NCI-H2107 treated with DMSO at 0.1 percent for 48 hours (cell line): ENCODE results near the gene UBE2V1.
"Not testable (repeated sequence)": the region's sequence is repeated elsewhere in the genome, so short reads cannot be mapped to it uniquely, and the experiment has no call there.

Experiments
- DNase-seq: peaks from one replicate; lab custom pipeline; 2025; ENCODE audit not compliant: unreplicated experiment; lab: John Stamatoyannopoulos, UW

Gene UBE2V1

DNA sequence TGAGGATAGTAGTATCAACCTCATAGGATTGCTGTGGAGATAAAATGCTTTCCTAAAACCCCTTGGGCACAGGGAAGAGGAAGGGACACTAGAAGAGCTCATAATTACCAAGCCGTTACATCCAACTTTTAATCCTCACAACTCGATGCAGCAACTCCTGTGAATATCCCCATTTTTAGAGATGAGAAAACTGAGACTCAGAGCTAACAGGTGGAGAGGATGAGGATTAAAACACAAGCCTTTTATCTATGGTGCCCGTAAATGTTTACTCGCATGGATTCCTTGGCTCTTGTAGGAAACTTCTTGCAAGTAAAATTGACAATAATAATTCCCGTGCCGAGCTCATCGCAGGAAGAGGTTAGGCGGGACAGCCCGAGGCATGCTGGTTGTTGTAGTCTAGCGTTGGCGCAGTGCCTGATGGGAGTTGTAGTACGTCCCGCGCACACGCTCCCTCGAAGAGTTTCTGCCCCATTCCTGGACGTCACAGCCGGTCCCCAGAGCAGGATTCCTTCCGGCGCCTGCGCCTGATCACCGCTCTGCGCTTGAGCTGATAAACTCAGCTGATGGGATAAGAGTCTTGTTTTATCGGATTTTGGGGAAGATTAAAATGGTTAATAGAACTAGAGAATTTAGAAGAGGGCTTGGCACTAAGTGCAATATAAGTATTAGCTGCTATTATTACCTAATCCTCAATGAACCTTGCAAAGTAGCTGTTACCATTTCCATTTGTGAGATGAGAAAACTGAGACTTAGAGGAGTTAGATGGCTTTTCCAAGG lies 2.8 kb upstream of the UBE2V1 start:
- peak; percentile 96 for DNase-seq

DNA sequence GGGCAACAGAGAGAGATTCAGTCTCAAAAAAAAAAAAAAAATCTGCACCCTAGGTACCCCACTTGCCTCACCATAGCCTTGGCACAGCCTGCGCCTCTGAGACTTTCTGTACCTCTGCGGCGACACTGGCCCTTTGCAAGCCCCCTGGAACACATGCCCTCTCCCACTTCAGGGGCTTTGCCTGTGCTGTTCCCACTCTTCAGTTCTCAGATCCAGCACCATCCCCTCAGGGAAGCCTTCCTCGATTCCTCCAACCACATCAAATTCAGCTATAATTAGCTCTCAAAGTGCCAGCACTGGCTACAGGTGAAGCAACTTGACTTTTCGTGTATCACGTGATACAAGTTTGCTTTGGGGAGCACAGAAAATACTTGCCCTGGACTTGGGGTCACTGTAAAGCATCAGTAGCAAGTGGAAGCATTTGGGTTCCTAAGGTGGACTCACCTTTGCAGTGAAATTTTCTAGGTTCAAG lies 2.1 kb upstream of the UBE2V1 start:
- DNase-seq: no peak

DNA sequence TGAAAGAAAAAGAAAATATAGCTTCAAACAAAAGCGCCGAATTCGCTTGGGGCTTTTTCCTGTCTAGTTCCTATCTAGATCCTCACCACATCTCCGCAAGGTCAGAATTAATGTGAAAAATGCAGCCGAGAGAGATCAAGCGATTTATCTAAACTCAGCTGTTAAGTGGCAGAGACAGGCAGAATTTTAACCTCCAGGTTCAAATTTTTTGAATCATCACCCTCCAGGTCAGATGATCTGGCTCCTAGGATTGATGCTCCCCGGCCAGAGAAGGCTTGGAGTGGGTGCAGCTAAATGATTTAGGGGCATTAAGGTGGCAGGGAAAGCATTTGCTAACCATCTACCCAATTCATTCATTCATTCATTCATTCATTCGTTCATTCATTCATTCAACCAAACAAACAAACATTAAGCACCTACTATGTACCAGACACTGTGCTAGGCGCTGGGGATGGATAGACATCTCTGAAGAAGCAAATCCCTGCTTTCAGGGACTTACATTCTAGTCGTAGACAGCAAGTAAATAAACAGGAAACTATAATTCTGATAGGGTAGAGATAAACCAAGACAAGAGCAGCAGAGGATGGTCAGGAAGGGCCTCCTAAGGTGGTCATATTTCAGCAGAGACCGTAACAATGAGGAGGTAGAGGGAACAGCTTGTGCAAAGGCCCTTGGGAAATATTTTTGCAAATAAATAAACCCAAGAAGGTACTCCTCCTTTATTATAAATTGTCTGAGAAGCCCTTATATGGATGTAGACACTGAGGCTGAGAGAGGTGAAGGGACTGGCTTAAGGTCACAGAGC lies 672 bp upstream of the UBE2V1 start:
- no peak for DNase-seq

DNA sequence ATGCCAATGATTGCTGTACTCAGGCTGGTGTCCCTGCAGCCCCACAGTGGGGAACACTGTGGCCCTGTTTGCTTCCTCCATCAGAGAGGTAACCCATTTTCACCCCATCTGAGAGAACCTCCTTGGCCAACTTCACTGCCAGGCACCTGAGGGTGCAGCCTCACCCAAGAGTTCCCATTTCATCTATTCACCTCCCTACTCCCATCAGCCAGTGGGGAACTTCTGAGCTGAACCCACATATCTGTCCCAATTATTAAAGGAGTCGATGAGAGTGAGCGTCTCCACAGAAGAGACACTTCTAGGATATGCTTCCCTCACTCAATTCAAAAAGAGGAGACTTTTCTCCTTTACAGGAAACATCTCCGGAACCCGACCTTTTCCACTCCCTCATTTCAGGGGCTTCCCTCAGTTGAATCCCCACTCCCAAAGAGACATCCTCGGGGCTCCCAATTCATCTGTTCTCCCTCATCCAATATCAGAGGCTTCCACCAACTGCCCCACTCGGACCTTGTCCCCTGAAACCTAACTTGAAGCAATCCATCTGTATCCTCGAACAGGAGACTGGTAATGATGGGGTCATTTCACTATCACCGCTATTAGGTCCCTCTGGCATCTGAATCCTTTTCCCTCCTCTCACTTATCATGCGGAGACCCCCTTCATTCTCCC lies 988 bp downstream of the UBE2V1 start:
- no peak for DNase-seq

DNA sequence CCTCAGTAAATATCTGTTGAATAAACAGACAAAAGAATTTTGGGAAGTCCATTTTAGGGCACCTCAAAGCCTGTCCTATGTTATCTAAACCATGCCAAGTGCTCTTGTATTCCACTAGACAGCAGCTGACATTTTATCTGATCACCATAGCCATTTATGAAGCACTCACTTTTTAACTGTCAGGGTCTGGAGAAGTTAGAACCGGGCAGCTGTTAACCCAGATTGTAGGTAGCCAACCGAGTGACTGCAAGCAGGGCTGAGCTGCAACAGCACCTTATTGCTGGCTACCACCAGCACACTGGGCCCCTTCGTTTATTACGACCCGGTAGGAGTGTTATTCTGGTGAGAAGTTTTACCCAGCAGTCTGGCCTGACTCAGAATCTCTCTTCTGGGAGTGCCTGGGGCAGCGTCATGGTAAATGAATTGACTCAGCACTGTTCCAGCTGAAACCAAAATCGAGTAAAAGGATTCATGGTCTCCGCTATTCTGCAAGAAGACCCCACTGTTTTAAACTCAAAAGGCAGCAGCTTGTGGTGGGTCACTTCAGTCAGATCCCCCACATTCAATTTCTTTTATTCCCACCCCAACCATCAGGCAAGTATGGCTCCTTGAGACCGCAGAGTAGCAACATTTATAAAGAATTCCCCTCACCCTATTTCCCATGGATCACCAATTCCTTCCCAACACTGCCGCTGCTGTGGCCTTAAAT lies 1.7 kb downstream of the UBE2V1 start:
- DNase-seq: no peak

DNA sequence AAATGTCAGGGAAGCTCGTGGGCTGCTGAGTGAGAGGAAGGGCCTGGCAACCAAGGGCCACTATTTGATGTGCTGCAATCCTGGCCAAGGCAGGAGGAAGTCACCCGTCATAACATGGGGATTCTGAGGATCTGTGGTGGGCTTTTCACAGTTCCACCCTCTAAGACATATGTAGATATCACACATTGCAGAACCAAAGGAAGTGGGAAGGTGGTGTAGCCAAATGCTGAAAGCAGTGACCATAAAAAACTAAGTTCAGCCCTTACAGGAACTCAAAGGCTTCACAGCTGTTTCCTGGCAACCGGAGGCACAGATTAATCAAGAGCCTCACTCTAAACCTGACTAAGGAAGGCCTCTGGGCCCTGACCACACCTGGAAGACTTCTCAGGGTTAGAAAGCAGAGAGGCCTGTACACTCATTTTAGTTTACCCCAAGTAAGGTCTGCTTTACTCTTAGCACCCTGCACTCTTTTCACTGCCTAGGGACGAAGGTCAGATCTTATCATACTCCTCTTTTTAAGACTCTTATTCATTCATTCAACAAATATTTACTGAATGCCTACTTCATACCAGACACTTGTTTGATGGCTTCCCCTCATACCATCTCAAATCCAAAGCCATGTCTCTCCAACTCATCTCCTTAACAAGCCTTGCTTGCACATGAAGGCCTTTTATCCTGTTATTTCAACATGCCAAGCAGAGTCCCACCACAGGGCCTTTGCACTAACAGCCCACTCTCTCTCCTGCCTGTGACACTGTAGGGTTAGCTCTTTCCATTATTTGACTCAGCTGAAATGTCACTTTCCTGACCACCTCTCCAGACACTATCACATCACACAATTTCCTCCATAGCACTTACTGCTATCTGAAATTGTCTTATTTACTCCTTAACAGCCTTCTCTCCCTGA lies 2.6 kb downstream of the UBE2V1 start:
- no peak for DNase-seq

DNA sequence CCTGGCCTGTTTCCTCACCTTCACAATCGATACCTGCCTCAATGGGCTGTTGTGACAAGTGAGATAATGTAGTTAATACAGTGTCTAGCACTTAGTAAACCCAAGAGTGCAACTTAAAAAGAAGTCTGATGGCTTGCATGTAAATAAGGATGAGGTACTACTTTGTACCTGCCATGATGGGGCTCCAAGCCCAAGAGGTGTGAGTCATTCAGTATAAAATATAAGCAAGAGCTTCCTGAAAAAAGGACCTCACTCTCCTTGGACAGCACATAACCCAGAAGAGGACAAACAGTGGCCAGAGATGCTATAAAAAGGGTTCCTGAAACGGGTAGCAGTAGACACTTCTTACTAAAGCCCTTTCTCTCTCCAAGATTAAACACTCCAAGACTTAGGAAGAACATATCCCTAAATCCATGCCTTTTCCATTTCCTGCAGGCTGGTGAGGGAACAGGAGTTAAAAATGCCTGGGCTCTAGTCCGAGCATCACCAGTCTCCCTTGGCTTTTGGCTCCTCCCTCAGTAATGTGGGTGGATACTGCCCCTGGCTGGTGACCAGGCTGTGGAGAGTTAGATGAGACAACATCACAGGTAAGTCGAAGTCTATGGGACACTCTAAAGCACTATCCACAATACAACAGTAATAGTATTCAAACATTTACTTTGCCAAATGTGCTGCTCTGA lies 4.3 kb downstream of the UBE2V1 start:
- DNase-seq: no peak

DNA sequence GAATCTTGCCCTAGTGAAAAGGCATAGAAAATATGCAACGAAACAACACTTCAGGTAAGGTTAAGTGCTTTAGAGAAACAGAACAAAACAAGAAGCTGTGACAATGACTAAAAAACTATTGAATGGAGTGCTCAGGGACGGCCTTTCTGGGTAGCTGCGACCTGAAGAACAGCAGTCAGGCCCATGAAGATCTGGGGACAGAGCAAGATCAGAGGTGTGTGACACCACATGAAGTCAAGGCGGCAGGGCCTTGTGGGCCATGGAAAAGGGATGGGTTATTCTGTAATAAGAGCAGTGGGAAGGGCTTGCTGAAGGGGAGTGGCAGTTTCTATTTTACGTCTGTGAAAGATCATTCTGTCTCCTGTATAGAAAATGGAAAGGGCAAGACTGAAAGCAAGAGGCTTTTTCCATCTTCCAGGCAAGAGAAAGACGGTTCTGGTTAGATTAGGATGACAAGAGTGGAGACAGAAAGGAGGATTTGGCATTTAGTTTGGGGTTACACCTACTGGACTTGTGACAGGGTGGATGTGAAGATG lies 5.1 kb downstream of the UBE2V1 start:
- no peak for DNase-seq

DNA sequence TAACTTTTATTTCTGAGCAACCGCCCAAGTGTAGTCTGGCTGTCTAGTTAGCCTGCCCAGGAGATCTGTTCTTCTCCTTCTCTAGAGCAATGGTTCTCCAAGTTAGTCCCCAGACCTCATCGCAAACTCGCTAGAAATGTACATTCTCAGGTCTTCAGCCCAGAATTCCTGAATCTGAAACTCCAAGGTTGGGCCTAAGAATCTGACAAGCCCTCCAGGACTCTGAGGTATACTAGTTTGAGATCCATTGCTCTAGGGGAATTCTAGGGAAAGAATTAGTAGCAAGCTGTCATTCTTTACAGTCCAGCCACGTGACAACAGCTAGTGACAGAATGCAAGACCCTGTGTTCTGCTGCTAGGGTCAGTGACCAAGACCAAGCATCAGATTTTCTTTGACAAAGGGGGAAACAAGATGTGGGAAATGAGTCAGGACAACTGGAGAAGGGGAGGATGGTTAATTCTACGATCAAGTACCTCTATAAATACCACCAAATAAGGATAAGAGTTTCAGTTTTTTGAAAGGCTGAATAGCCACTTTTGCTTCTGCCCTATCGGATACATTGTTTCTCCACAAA lies 5.8 kb downstream of the UBE2V1 start:
- DNase-seq: no peak

DNA sequence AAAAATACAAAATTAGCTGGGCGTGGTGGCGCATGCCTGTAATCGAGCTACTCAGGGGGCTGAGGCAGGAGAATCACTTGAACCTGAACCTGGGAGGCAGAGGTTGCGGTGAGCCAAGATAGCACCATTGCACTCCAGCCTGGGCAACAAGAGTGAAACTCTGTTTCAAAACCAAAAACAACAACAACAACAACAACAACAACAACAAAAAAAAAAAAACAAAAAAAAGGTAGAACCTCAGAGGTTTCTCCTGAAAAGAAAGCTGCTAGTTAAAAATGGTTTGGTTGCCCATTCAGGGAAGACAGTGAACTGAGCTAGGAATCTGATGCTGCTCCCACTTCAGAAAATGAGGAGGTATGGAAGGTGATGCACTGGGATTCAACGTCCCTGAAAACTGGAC lies 6.3 kb downstream of the UBE2V1 start:
- not testable (repeated sequence) for DNase-seq

DNA sequence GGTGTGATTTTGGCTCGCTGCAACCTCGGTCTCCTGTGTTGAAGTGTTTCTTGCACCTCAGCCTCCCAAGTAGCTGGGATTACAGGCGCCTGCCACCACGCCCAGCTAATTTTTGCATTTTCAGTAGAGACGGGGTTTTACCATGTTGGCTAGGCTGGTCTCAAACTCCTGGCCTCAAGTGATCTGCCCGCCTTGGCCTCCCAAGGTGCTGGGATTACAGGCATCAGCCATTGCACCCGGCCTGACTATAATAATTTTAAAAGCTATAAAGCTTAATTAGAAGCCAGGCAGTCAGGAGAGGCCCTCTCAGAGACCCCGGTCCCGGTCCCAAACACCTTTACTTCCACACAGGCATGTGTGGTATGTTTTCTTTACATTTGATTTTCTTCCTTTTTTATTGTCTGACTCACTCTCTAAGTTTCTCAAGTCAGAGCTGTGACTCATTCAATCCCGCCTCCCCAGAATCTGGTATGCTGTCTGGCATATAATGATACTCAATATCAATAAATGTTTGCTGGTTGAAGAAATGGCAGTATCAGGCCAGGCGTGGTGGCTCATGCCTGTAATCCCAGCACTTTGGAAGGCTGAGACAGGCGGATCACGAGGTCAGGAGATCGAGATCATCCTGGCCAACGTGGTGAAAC lies 9.4 kb downstream of the UBE2V1 start:
- not testable (repeated sequence) for DNase-seq

DNA sequence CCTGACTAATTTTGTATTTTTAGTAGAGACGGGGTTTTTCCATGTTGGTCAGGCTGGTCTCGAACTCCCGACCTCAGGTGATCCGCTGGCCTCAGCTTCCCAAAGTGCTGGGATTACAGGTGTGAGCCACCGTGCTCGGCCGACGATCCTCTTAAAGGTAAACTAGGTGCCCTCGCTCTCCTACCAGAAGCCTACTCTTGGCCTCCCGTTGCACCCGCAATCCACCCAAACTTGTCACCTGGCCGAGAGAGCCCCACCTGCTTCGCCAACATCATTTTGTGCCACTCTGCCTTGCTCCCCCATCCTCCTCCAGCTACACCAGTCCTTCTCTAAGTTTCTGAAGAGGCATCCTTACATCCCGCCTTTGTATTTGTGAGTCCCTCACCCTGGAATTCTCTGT lies 10.4 kb downstream of the UBE2V1 start:
- DNase-seq: not testable (repeated sequence)

DNA sequence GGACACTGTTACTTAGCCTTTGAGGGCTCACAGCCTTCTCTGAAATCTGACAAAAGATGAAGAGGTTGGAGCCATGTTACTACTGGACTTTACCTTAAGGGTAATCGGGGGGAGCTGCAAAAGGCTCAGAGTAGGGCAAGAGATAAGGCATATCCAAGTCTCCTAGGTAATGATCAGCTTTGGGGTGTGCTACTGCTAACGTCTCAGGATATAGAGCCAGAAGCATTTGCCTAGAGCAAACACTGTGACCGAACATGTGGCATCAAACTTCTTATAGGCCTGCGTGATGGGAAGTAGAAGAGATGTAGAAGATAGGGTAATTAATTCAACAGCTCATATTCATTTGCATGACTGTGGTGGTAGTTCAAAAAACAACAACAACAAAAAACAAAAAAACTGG lies 11.1 kb downstream of the UBE2V1 start:
- no peak for DNase-seq

DNA sequence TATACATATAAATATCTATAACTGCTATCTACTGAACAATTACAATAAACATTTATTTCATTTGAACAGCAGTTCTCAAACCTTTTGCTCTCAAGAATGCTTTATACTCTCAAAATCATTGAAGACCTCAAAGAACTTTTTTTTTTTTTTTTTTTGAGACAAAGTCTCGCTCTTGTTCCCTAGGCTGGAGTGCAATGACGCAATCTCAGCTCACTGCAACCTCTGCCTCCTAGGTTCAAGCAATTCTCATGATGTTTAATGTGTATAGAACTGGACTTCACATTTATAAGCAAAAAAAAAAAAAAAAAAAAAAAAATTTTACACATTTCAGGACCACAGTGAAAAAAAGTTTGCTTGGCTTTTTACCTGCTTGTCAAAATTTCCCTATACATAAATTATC lies 11.7 kb downstream of the UBE2V1 start:
- DNase-seq: no peak

DNA sequence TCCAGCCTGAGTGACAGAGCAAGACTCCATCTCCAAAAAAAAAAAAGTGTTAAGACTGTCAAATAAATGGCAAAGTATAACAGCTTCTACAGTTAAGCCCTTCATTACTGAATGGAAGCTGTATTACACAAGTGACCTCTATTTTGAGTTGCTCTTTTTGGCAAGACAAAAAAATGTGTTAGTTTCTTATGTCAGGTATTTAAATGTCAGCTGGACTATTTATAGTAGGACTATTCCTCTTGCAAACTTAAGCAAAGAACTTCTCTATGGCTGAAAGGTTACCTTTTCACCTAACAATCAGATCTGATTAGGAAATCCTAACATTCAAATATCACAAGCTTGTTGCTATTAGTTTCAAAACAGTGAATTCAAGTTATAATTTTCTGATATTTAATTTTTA lies 12.4 kb downstream of the UBE2V1 start:
- no peak for DNase-seq

DNA sequence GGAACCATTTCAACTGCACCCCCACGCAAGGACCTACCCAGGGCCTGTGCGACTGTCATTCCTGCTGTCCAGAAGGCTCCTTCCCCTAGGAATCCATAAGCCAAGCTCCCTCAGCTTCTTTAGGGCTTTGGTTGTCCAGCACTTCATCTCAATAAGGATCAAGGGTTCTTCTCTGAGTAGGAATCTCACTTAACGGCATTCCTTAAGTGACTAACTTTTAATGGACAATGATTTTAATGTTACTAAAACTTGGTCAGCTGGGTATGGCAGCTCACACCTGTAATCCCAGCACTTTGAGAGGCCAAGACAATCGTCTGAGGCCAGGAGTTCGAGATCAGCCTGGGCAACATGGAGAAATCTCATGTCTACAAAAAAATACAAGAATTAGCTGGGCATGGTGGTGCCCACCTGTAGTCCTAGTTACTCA lies 13.4 kb downstream of the UBE2V1 start:
- no peak for DNase-seq

DNA sequence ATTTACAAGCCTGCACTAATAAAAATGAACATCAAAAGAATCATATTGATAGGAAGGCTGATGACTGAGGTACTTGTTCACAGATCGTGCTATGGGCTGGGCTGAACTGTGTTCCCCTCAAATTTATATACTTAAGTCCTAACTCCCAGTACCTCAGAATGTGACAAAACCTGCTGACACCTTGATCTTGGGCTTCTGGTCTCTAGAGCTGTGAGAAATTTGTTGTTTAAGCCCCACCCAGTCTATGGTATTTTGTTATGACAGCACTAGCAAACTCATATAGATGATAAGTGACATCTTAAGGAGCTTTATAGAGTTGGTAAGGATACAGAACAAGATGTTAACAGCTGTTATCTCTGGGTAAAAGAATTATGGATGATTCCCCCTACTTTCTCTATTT lies 13.8 kb downstream of the UBE2V1 start:
- DNase-seq: no peak

DNA sequence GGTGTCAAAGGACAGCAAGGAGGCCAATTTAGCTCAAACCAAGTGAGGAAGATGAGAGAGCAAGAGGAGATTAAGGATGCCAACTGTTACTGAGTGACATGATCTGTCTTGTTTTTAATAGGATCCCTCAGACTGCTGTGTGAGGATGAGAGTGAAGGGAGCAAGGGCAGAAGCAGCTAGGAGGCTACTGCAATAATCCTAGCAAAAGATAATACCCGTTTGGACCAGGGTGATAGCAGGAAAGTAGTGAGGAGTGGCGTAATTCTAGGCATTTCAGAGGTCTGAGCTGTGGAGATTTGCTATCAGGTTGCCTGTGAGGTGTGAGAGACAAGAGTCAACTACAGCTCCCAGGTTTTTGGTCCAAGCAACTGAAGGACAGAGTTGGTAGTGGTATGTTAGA lies 14.7 kb downstream of the UBE2V1 start:
- DNase-seq: no peak
